Activated CD8-positive, alpha-beta T cell treated with anti-CD3 and anti-CD28 coated beads for 36 hours (primary cell): ENCODE data around the gene MYH15. TPM values are rescaled to one million over a fixed set of nuclear protein-coding genes. Genes with fewer than 3 reads are reported as not detected.

Experiments
- ATAC-seq: fragments of 200-7000 bp; cut with Tn5 transposase; one replicate; pipeline ENCODE4 v1.10.0; 2021; ENCODE audit warnings: mild to moderate bottlenecking, moderate library complexity
- CTCF ChIA-PET: fragments of 350-600 bp; sonication (Branson Sonifier 250); formaldehyde crosslinking; loops from one replicate; lab custom pipeline; 2021; ENCODE audit warnings: antibody characterized with exemption; lab: Charles Lee
- POLR2A ChIA-PET: fragments of 350-600 bp; sonication (Branson Sonifier 250); formaldehyde crosslinking; loops from one replicate; lab custom pipeline; 2021; ENCODE audit warnings: antibody characterized with exemption; lab: Charles Lee
- DNase-seq: peaks from one replicate; pipeline ENCODE4 v3.0.0-alpha.2; 2020
- H3K27ac Mint-ChIP-seq: one replicate; pipeline ENCODE4 v1.8.0; 2021; ENCODE audit warnings: mild to moderate bottlenecking, mixed read lengths
- H3K27me3 Mint-ChIP-seq: one replicate; pipeline ENCODE4 v1.8.0; 2021; ENCODE audit warnings: mixed read lengths
- H3K36me3 Mint-ChIP-seq: one replicate; pipeline ENCODE4 v1.8.0; 2021; ENCODE audit warnings: low read depth, mixed read lengths
- H3K4me1 Mint-ChIP-seq: one replicate; pipeline ENCODE4 v1.8.0; 2021; ENCODE audit warnings: low read depth, mixed read lengths
- H3K4me3 Mint-ChIP-seq: one replicate; pipeline ENCODE4 v1.8.0; 2021; ENCODE audit warnings: mild to moderate bottlenecking, moderate library complexity, mixed read lengths
- H3K9me3 Mint-ChIP-seq: one replicate; pipeline ENCODE4 v1.8.0; 2021; ENCODE audit warnings: mixed read lengths
- CTCF ChIP-seq: fragments of 200-600 bp; IDR thresholded peaks from one replicate; pipeline ENCODE4 v1.8.0; 2022; ENCODE audit warnings: antibody characterized with exemption, mild to moderate bottlenecking
- intact Hi-C: fragments of 100-400 bp; cut with micrococcal nuclease; formaldehyde crosslinking; loops from one replicate; pipeline ENCODE4 v1.10.0; 2022
- total RNA-seq, 2 experiments: library from RNA; stranded (reverse); gene quantifications; one replicate each; pipeline ENCODE4 v1.2.3, GENCODE V29; 2021

MYH15 gene
- total RNA-seq, 2 experiments from 2014 or later: 0.07 to 0.09 TPM

- Mint-ChIP-seq H3K4me3 (no peak overlapping the region), H3K27me3 (no peaks in the 10 kb centered on the region), H3K4me1 (no peaks in the 10 kb centered on the region), H3K9me3 (peaks cover 19% of the 10 kb centered on the region), H3K27ac (no peak overlapping the region), H3K36me3 (peaks cover 10% of the 10 kb centered on the region)
- intact Hi-C loops: no loop called here
- ATAC-seq (no peak), DNase-seq (no peak)
- CTCF ChIA-PET: interaction anchor here (1.0 to 1.9 kb wide), 3 partner anchors 10 to 30 kb away, joined by 3 to 6 read pairs (median 3); no protein-coding TSS in a partner anchor
- no peak for TF ChIP-seq CTCF
- POLR2A ChIA-PET: no interaction called here
Observed at GRCh38 chr3:108447096-108447847, 63.1 kb downstream of the MYH15 start.

- no peaks in the 10 kb centered on the region for H3K4me1 Mint-ChIP-seq
- TF ChIP-seq CTCF: no peak
- ChIA-PET CTCF (interaction anchor here (1.6 kb wide), 1 partner anchor 36 kb away, joined by 4 read pairs; no protein-coding TSS in a partner anchor), POLR2A (interaction anchor here (0.6 kb wide), 1 partner anchor 56 kb away, joined by 5 read pairs; no protein-coding TSS in a partner anchor)
- H3K4me3 Mint-ChIP-seq: no peak overlapping the region
- DNase-seq (no peak), ATAC-seq (no peak)
- intact Hi-C loops: no loop called here
- no peak overlapping the region for H3K27ac Mint-ChIP-seq
- peaks cover 8% of the 10 kb centered on the region for H3K36me3 Mint-ChIP-seq
- peaks cover 15% of the 10 kb centered on the region for H3K9me3 Mint-ChIP-seq
- peaks cover 1% of the 10 kb centered on the region for H3K27me3 Mint-ChIP-seq
Observed at GRCh38 chr3:108442281-108442680, 68.1 kb downstream of the MYH15 start.

- no peak overlapping the region for H3K4me3 Mint-ChIP-seq
- DNase-seq: no peak
- ATAC-seq: no peak
- no peak for TF ChIP-seq CTCF
- H3K4me1 Mint-ChIP-seq: no peaks in the 10 kb centered on the region
- POLR2A ChIA-PET: no interaction called here
- H3K27me3 Mint-ChIP-seq: peaks cover 1% of the 10 kb centered on the region
- H3K9me3 Mint-ChIP-seq: peaks cover 7% of the 10 kb centered on the region
- CTCF ChIA-PET: interaction anchor here (1.7 kb wide), 1 partner anchor 13 kb away, joined by 5 read pairs; no protein-coding TSS in a partner anchor
- peaks cover 8% of the 10 kb centered on the region for H3K36me3 Mint-ChIP-seq
- H3K27ac Mint-ChIP-seq: no peak overlapping the region
- intact Hi-C loops: no loop called here
Observed at GRCh38 chr3:108441518-108441917, 68.9 kb downstream of the MYH15 start.

DNA sequence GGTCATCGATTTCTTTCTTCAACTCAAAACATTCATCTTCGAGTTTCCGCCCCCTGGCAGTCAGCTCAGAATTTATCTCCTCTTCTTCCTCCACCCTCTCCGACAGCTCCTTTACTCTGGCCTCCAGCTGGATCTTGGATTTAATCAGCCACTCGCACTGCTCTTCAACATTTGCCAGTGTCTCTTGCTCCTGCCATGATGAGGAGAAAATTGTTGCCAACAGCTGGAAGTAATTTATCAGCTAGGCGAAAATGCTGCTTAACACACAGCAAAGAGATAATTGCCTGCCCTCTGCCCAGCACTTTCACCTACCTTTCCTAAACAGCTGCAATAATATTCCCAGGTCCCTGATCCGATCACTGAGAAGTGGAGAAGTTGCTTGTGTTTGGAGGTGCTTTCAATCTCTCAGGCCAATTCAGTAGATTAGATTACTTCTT, 69.3 kb downstream of the MYH15 start:
- DNase-seq (no peak), ATAC-seq (no peak)
- ChIA-PET POLR2A (no interaction called here), CTCF (interaction anchor here (1.7 kb wide), 1 partner anchor 13 kb away, joined by 5 read pairs; no protein-coding TSS in a partner anchor)
- peaks cover 4% of the 10 kb centered on the region for H3K36me3 Mint-ChIP-seq
- intact Hi-C loops: no loop called here
- H3K9me3 Mint-ChIP-seq: peaks cover 3% of the 10 kb centered on the region
- H3K4me1 Mint-ChIP-seq: no peaks in the 10 kb centered on the region
- TF ChIP-seq CTCF: no peak
- H3K4me3 Mint-ChIP-seq: no peak overlapping the region
- H3K27ac Mint-ChIP-seq: no peak overlapping the region
- peaks cover 1% of the 10 kb centered on the region for H3K27me3 Mint-ChIP-seq

GRCh38 chr3:108438542-108438941, 71.9 kb downstream of the MYH15 start:
- Mint-ChIP-seq H3K27me3 (peaks cover 1% of the 10 kb centered on the region), H3K9me3 (no peaks in the 10 kb centered on the region), H3K36me3 (no peaks in the 10 kb centered on the region), H3K4me1 (no peaks in the 10 kb centered on the region), H3K4me3 (no peak overlapping the region), H3K27ac (no peak overlapping the region)
- DNase-seq (no peak), ATAC-seq (no peak)
- TF ChIP-seq CTCF: no peak
- intact Hi-C loops: no loop called here
- ChIA-PET POLR2A (interaction anchor here (0.7 kb wide), 1 partner anchor 30 kb away, joined by 3 read pairs; no protein-coding TSS in a partner anchor), CTCF (interaction anchor here (1.3 to 2.4 kb wide), 2 partner anchors 10 to 285 kb away, joined by 3 to 9 read pairs; no protein-coding TSS in a partner anchor)
